PFSK-1 (cell line): ENCODE data around the gene ATAD3A.

Experiments used
- FOXP2 ChIP-seq: optimal IDR thresholded peaks from 2 replicates; pipeline ENCODE3; 2011; ENCODE audit warnings: borderline replicate concordance, control low read depth, inconsistent platforms; ENCODE audit not compliant: insufficient read depth; ENCODE audit errors: extremely low read length, extremely low read depth
- POLR2AphosphoS5 ChIP-seq: IDR thresholded peaks from 2 replicates; pipeline ENCODE4 v1.6.1; 2012; ENCODE audit warnings: low read depth, mild to moderate bottlenecking, control low read depth, low read length, moderate library complexity
- REST ChIP-seq, 2 experiments: IDR thresholded peaks; 2 replicates each; pipeline versions ENCODE4 v1.6.1 to v1.8.0; 2011 to 2012; ENCODE audit warnings: low read depth in 2 of 2, low read length in 2 of 2, control low read depth in 1 of 2, inconsistent platforms in 1 of 2, mild to moderate bottlenecking in 1 of 2, moderate library complexity in 1 of 2; ENCODE audit not compliant: insufficient read depth in 1 of 2
- SIN3A ChIP-seq: IDR thresholded peaks from 2 replicates; pipeline ENCODE4 v1.6.1; 2012; ENCODE audit warnings: mild to moderate bottlenecking, low read length, moderate library complexity, borderline replicate concordance; ENCODE audit not compliant: insufficient read depth
- TAF1 ChIP-seq: IDR thresholded peaks from 2 replicates; pipeline ENCODE4 v1.6.1; 2012; ENCODE audit warnings: low read length, control low read depth, borderline replicate concordance; ENCODE audit not compliant: insufficient read depth

Gene ATAD3A

GRCh38 chr1:1582585-1583346, 70.8 kb downstream of the ATAD3A start:
- TF ChIP-seq REST (IDR thresholded peaks at IDR 0.05; ENCODE audit: insufficient read depth in 1 of 2, low read depth in 2 of 2, low read length in 2 of 2) (no peak), SIN3A (no peak), POLR2AphosphoS5 (no peak), TAF1 (no peak), FOXP2 (no peak)

GRCh38 chr1:1583347-1584010, 71.5 kb downstream of the ATAD3A start:
- TF ChIP-seq POLR2AphosphoS5 (no peak), TAF1 (no peak), REST (IDR thresholded peaks at IDR 0.05; ENCODE audit: insufficient read depth in 1 of 2, low read depth in 2 of 2, low read length in 2 of 2) (no peak), SIN3A (no peak), FOXP2 (no peak)
